Cerebellar cortex (tissue), 1 donor: ENCODE data around the gene DCLRE1B.

Experiments used
- DNase-seq: peaks from one replicate; pipeline ENCODE4 v3.0.0-alpha.2; 2015; ENCODE audit warnings: low spot score

DCLRE1B gene

GRCh38 chr1:113887402-113888175 lies 17.5 kb upstream of the DCLRE1B start, which contains the start of gene BCL2L15:
Gene BCL2L15 (minus strand): TSS chr1:113887581. CDS start chr1:113887375, 206 bp downstream.
- DNase-seq, result no peak

DNA sequence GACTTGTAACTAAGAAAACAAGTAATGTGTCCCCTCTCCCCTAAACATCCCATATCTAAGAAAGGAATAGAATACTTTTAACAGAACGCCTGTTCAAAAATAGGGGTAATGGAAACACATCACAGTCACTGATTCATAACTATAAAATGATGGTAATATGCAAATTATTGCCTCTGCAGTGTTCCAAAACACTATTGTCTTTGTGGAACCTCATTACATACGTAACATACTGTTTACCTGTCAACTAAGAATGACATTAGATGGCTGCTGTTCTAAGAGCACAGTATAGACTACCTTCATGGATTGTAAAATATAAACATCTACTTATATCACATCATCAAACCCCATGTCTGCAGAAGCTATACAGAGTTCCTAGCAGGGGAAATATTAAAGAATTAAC lies 14.3 kb upstream of the DCLRE1B start:
- DNase-seq, result no peak

- DNase-seq, result no peak
These were observed 13.4 kb upstream of the DCLRE1B start for GRCh38 chr1:113891631-113892220.

DNA sequence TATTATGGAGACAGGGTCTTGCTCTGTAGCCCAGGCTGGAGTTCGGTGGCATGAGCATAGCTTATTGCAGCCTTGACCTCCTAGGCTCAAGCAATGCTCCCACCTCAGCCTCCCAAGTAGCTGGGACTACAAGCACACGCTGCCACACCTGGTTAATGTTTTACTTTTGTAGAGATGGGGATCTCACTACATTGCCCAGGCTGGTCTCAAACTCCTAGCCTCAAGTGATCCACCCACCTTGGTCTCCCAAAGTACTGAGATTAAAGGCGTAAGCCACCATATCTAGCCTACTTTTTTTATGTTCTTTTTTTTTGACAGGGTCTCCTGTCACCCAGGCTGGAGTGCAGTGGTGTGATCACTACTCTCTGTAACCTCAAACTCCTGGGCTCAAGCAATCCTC lies 11.9 kb upstream of the DCLRE1B start:
- DNase-seq, result no peak

DNA sequence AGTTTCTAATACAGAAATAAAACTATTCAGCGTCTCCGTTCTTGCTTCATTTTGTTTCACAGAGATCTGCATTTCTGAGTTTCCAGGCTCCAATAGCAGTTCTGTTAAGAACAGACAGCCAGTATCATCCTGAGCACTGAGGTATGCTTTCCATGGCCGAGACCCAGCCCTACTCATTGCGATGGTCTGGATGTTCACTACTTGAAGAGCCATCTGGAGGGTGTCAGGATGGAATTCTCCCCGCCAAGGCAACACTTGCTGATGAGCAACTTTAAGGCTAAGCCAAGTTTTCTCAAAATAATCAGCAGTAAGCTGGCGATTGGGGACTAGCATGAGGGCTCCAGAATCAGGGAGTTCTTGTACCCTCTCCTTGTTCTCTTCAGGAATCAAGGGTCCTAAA lies 10.0 kb upstream of the DCLRE1B start:
- DNase-seq, result peak; percentile 72

DNA sequence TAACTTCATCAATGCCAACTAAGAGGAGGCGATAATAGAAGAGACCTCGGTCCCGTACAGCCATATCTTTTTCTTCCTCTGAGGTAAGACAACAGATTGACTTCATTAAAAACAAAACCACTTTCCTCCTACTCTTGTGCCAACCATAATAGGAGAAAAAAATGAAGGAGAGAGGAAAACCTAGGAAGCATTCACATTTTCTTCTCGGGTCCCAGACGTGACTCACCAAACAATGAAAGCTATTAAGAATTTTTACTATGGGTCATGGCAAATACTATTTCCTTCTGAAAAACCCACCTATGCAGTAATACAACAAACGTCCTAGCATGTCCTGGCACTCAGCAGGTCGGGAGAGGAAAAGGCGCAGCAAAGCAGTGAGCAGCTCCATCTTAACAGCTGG lies 9.2 kb upstream of the DCLRE1B start:
- no peak for DNase-seq

GRCh38 chr1:113898241-113898814 lies 6.8 kb upstream of the DCLRE1B start:
- no peak for DNase-seq

- DNase-seq, result no peak
These were observed 6.0 kb upstream of the DCLRE1B start for GRCh38 chr1:113899111-113899510.

GRCh38 chr1:113901191-113901590 lies 3.9 kb upstream of the DCLRE1B start:
- no peak for DNase-seq

DNA sequence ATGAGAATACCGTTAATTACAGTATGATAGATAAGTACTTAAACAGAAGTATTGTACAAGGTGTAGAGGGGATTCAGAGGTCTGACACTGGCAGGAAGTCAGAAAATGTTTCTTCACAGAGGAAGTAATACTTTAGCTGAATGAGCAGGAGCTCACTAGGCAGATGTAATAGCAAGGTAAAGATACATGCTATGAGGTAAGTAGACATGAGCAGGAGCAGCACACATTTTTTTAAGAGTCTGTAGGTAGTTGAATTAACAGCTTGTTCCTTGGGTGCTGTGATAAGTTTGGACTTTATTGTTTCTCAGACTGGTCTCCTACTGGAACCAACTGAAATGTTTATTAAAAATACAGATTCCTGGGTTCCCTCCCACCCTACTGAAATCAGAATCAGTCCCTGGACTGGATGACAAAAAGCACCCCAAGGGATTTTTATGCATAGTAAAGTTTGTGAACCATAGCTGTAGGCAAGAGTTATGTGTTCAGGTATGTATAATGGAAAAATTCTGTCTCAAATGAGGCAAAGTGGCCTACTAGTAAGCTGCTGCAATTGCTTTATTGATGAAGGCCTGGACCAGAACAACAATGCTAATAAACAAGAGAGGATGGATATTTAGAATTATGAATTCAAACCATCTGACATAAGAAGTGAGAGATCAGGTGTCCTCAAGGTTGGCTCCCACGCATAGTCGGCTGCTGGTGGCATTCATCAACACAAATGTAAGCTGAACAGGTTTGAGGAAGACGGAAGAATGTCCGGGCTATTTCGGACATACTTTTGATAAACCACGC lies 1.4 kb upstream of the DCLRE1B start:
- DNase-seq, result no peak

- no peak for DNase-seq
These were observed 843 bp upstream of the DCLRE1B start for GRCh38 chr1:113904293-113904673.

GRCh38 chr1:113905435-113905861 lies 322 bp downstream of the DCLRE1B start:
- peak; percentile 34 for DNase-seq

DNA sequence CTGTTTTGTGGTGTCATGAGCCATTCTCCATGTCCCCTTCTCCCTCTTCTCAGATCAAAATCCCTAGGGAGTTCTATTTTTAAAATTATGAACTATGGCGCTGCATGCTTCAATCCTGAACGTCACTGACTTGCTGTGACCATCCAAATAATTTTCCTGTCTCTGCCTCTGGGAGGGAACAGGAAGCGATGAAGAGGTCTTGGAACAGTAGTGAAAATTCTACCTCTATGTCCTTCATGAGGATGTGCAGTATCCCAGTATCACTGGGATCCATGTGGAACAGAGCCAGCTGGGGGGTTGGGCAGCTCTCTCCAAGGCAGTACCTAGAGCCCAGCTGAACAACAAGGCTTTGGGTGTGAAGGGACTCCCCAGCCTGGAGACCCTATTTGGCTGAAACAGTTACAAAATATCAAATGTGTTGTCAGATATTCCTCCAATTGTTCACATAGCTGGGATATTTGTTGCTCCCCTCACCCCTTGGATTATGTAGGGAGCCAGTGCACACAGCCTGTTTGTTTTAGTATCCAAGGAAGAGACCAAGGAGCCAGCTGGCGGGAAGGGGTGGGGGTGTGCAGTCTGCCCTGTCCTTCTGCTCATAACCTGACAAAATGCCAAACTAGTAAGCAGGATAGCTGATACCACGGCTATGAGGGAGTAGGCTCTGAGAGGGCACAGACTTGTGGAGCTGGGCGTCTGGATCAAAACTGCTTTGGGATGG lies 7.6 kb downstream of the DCLRE1B start:
- peak; percentile 94 for DNase-seq

GRCh38 chr1:113913312-113913668 lies 8.2 kb downstream of the DCLRE1B start:
- DNase-seq, result no peak

GRCh38 chr1:113913887-113914664 lies 8.9 kb downstream of the DCLRE1B start:
- peak; percentile 47 for DNase-seq

GRCh38 chr1:113916974-113917373 lies 11.8 kb downstream of the DCLRE1B start:
- DNase-seq, result no peak

GRCh38 chr1:113917400-113918082 lies 12.4 kb downstream of the DCLRE1B start:
- DNase-seq, result no peak

- DNase-seq, result no peak
These were observed 13.1 kb downstream of the DCLRE1B start for GRCh38 chr1:113918243-113918642.

DNA sequence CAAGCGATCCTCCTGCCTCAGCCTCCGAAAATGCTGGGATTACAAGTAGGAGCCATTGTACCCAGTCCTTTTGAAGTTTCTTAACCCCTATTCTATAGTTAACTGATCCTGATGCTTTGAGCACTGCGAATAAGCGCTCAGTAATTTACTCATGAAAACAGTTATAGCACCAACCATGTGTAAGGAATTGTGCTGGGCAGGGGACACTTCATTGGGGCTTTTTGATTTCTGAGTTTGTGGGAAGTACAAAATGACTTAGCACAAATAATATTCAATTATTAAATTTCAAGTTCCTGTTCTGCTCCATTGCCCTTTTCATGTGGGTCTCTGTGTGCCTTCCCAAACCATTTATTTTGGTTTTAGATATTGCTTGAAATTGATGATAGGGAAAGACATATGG lies 17.8 kb downstream of the DCLRE1B start:
- no peak for DNase-seq

DNA sequence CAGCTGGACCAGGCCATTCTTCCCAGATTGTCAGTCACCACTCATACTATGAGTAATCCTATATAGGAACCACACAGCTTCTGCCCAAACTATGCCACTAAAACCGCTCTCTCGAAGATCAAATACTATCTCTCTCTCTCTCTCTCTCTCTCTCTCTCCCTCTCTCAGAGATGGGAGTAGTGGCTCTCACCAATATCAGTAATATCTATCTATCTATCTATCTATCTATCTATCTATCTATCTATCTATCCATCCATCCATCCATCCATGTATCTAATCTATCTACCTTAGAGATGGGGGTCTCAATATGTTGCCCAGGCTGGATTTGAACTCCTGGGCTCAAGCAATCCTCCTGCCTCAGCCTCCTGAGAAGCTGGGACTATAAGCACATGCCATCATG lies 19.3 kb downstream of the DCLRE1B start:
- DNase-seq, result no peak
